Right ventricle myocardium superior (tissue), 1 donor: ENCODE measurements around the gene RAB44. TPM values are rescaled to one million over a fixed set of nuclear protein-coding genes. Genes with fewer than 3 reads are reported as not detected.

Source experiments
- ATAC-seq: fragments of 200-7000 bp; cut with Tn5 transposase; one replicate; pipeline ENCODE4 v1.9.1; 2020; ENCODE audit warnings: mild to moderate bottlenecking; ENCODE audit not compliant: poor library complexity
- DNase-seq: peaks from one replicate; pipeline ENCODE4 v3.0.0-alpha.2; 2020
- intact Hi-C: fragments of 100-400 bp; cut with DNase I; formaldehyde crosslinking; loops from one replicate; pipeline ENCODE4 v1.11.2; 2022
- total RNA-seq: library from RNA; stranded (reverse); fragmentation: NEBNext Ultra II Directional; extraction: Animal tissue kit (Norgen Biotek cat#: 25700); gene quantifications from one replicate; pipeline ENCODE4 v1.2.1, GENCODE V29; 2021
- donor health status: DM: no; HTN: yes; CAD: no; lungs with severe emphysema.

RAB44 gene
- total RNA-seq, 1 donor from 2014 or later = not detected

DNA sequence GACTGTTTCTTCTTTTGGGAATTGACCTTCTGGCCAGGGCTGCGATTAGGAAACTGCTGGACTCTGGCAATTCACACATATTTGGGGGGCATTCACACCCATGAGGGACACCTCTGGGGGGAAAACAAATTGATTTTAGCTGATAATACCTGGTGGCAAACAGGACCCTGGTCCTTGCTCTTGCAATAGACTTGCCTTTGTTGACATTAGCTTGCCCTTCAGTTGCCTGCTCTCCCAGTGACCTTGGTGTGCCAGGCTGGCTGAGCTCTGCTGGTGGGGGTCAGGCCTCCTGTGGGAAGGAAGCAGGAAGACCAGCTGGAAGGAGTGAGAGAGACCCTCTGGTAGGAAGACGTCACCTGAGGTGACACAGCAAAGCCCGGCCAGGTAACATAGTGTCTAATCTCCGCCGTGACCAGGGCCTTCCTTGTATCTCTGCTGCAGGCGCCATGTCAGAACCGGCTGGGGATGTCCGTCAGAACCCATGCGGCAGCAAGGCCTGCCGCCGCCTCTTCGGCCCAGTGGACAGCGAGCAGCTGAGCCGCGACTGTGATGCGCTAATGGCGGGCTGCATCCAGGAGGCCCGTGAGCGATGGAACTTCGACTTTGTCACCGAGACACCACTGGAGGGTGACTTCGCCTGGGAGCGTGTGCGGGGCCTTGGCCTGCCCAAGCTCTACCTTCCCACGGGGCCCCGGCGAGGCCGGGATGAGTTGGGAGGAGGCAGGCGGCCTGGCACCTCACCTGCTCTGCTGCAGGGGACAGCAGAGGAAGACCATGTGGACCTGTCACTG lies 13.8 kb upstream of the RAB44 start:
- intact Hi-C loops = no loop called here

GRCh38 chr6:36684447-36684812 lies 13.2 kb upstream of the RAB44 start:
- intact Hi-C loops = no loop called here
- ATAC-seq (no peak), DNase-seq (no peak)

More for the DNA sequence above, 13.8 kb upstream of the RAB44 start:
- ATAC-seq = no peak
- no peak for DNase-seq

DNA sequence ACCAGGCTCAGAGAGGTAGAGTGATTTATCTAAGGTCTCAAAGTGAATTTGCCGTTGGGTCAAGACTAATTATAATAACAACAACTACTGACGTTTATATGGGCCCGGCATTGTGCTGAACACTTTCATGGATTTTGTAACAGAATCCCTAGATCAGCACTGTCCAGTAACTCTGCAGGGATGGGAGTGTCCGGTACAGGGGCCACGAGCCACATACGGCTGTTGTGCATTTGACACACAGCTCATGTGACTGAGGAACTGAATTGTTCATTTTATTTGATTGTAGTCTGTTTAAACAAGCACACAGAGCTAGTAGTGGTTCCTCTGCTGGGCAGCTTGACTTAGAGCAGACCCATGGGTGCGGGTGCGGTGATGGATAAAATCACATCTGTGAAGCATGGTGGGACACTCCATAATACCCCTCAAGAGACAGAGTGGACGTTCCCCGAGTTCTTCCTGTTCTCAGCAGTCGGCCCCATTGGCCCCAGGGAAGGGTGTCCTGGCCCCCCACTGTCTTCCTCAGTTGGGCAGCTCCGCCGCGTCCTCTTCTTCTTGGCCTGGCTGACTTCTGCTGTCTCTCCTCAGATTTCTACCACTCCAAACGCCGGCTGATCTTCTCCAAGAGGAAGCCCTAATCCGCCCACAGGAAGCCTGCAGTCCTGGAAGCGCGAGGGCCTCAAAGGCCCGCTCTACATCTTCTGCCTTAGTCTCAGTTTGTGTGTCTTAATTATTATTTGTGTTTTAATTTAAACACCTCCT lies 12.3 kb upstream of the RAB44 start:
- ATAC-seq (no peak), DNase-seq (no peak)
- intact Hi-C loops = no loop called here

DNA sequence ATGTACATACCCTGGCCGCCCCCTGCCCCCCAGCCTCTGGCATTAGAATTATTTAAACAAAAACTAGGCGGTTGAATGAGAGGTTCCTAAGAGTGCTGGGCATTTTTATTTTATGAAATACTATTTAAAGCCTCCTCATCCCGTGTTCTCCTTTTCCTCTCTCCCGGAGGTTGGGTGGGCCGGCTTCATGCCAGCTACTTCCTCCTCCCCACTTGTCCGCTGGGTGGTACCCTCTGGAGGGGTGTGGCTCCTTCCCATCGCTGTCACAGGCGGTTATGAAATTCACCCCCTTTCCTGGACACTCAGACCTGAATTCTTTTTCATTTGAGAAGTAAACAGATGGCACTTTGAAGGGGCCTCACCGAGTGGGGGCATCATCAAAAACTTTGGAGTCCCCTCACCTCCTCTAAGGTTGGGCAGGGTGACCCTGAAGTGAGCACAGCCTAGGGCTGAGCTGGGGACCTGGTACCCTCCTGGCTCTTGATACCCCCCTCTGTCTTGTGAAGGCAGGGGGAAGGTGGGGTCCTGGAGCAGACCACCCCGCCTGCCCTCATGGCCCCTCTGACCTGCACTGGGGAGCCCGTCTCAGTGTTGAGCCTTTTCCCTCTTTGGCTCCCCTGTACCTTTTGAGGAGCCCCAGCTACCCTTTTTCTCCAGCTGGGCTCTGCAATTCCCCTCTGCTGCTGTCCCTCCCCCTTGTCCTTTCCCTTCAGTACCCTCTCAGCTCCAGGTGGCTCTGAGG lies 11.5 kb upstream of the RAB44 start:
- intact Hi-C loops = no loop called here
- DNase-seq (peak; percentile 79), ATAC-seq (peak; percentile 15)

DNA sequence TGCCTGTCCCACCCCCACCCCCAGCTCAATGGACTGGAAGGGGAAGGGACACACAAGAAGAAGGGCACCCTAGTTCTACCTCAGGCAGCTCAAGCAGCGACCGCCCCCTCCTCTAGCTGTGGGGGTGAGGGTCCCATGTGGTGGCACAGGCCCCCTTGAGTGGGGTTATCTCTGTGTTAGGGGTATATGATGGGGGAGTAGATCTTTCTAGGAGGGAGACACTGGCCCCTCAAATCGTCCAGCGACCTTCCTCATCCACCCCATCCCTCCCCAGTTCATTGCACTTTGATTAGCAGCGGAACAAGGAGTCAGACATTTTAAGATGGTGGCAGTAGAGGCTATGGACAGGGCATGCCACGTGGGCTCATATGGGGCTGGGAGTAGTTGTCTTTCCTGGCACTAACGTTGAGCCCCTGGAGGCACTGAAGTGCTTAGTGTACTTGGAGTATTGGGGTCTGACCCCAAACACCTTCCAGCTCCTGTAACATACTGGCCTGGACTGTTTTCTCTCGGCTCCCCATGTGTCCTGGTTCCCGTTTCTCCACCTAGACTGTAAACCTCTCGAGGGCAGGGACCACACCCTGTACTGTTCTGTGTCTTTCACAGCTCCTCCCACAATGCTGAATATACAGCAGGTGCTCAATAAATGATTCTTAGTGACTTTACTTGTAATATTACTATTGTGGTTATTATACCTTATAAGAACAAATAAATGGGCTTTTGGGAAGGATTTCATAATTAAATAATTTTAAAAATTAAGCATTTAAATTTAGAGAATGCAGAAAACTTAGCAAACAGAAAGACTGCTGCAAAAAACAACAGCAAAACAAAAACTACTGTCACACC lies 10.7 kb upstream of the RAB44 start:
- DNase-seq (no peak), ATAC-seq (no peak)
- intact Hi-C loops = no loop called here

GRCh38 chr6:36688063-36688738 lies 9.4 kb upstream of the RAB44 start:
- no peak for ATAC-seq
- intact Hi-C loops = no loop called here
- no peak for DNase-seq

DNA sequence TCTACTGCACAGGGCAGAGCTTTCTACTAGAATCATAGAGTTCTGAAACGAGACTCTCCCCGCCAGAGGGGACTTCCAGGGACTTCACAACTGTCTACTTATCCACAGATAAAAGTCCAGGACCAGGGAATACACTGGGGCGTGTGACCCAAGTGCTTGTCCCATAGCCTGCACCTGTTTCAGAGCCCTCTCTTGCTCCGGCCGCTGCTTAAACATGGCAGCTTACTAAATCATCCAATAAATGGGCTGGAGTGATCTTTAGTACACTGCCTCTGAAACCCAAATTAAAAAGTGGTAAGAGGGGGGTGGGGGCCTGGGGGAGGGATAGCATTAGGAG lies 8.9 kb upstream of the RAB44 start:
- intact Hi-C loops = no loop called here

GRCh38 chr6:36691011-36691410 lies 6.6 kb upstream of the RAB44 start:
- intact Hi-C loops = no loop called here
- no peak for DNase-seq
- ATAC-seq = no peak

More for the DNA sequence above, 8.9 kb upstream of the RAB44 start:
- ATAC-seq (no peak), DNase-seq (no peak)

- no peak for ATAC-seq
- no peak for DNase-seq
- intact Hi-C loops = no loop called here
These were observed 6.0 kb upstream of the RAB44 start for GRCh38 chr6:36691612-36692011.

GRCh38 chr6:36692220-36692619 lies 5.4 kb upstream of the RAB44 start:
- intact Hi-C loops = no loop called here
- peak; percentile 48 for ATAC-seq
- no peak for DNase-seq

GRCh38 chr6:36692861-36693702 lies 4.5 kb upstream of the RAB44 start:
- ATAC-seq (peak; percentile 90), DNase-seq (peak; percentile 84)
- intact Hi-C loops = no loop called here

DNA sequence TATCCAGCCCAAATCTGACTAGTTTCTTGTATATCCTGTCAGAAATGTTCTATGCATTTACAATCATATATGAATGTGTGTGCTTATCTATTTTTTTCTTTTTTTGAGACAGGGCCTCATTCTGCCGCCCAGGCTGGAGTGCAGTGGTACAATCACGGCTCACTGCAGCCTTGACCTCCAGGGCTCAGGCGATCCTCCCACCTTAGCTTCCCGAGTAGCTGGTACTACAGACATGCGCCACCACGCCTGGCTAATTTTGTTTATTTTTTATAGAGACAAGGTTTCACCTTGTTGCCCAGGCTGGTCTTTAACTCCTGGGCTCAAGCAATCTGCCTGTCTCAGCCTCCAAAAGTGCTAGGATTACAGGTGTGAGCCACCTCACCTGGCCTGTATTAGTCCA lies 3.0 kb upstream of the RAB44 start:
- ATAC-seq (no peak), DNase-seq (no peak)
- intact Hi-C loops = no loop called here

DNA sequence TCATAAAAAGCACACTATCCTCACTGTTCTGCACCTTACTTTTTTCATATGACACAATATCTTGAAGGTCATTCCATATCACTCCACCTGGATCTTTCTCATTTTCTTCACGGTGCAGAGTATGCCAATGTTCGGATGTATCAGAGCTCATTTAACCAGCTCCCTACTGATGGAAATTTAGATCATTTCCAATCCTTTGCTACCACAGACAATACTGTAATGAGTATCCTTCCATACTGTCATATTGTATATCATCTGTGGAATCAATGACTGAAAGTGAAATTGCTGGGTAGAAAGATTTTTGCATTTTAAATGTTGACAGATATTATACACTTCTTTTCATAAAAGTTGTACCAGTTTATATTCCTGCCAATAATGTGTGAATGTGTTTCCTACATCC lies 2.2 kb upstream of the RAB44 start:
- ATAC-seq = no peak
- intact Hi-C loops = no loop called here
- DNase-seq = no peak

DNA sequence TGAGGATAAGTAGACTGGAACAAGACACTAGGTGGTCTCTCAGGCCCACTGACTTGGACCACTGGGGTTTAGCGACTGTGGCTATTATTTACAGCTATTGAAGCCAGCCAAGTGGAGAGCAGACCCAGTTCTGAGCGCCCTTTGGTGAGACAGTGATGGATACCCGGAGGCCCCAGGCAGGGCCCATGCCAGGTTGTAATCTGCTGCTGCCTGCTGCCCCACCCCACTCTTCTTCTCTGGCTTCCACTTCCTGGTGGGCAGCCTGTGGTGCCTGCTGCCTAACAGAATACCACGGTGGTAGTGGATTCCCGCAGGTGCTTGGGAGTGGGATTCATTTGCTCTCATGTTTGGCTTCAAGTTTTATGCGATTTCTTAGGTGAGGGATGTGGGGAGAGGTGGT lies 570 bp downstream of the RAB44 start:
- intact Hi-C loops = no loop called here
- ATAC-seq = no peak
- DNase-seq = no peak

GRCh38 chr6:36698871-36699271 lies 1.2 kb downstream of the RAB44 start:
- intact Hi-C loops = no loop called here
- ATAC-seq = no peak
- DNase-seq = no peak

DNA sequence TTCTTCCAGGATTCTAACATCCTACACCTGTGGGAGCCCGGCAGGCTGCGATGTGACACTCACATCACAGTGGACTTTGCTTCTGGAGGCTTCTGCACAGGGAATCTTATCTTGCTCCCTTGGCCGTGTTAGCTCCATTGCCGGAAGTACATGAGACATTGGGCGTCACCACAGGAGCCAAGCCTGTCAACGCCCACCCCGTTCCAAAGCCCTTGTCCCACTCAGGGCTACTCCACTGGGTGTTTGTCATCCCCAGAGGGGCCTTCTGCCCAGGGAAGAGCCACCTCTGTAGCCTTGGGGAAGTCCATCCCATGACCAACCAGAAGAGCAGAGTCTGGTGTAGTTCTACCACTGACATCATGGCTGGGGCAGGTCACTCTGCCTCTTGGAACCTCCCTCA lies 1.7 kb downstream of the RAB44 start:
- DNase-seq (no peak), ATAC-seq (no peak)
- intact Hi-C loops = no loop called here

- ATAC-seq (no peak), DNase-seq (no peak)
- intact Hi-C loops = no loop called here
These were observed 2.6 kb downstream of the RAB44 start for GRCh38 chr6:36700071-36700812.
